Measurements from ENCODE around the gene ANO3.
"Not testable (repeated sequence)": the region's sequence is repeated elsewhere in the genome, so short reads cannot be mapped to it uniquely, and the experiment has no call there.

ANO3 gene

DNA sequence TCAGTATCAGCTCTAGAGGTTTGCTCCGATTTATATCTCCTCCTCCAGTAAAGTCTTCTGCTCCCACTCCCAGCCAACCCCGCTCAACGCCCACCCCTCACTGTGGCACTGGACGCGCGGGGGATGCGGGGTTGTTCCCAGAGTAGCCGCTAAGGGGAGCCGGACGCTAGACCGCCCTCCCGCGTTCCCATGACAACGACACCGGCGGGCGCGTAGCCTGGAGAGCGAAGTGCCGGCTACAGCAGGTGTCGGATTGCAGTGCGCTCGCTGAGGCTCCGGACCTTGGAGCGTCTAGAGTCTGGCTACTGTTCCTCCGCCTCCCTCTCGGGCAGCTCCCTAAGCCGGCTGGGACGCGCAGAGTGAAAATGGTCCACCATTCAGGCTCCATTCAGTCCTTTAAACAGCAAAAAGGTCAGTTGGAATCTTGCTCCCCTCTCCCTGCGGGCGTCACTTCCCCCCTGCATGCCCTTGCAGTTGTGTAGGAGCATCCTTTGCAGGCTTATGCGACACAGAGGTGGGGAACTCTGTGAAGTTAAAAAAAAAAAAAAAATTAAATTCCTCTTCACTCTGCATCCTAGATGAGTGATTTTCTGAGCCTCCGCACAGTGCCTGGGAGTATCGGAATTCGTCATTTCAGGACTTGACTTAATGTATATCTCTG is at the start of gene ANO3:
ANO3 (plus strand) TSS at position 220 of the 661 bp plus-strand sequence; CDS start at position 366, 146 bp downstream.
- no peak for DNase-seq

GRCh38 chr11:26283852-26284408 is 48.0 kb upstream of the ANO3 start:
- DNase-seq = no peak

DNA sequence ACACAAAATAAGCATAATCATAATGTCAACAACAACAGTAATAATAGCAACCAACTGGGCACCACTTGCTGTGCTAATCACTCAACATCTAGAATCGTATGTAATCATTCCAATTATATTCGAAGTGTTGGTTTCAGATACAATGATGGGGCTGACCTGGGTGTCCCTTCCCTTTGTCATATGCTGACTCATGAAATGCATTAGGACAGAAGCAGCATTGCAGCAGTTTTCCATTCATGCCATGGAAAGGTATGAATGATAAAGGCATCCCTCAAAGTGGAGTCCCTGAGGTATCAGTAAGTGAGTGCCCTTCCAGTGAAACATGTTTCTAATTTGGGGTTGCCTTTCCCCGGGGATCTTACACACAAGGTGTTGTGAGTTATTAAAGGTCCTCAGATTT is 46.3 kb upstream of the ANO3 start:
- DNase-seq = no peak

DNA sequence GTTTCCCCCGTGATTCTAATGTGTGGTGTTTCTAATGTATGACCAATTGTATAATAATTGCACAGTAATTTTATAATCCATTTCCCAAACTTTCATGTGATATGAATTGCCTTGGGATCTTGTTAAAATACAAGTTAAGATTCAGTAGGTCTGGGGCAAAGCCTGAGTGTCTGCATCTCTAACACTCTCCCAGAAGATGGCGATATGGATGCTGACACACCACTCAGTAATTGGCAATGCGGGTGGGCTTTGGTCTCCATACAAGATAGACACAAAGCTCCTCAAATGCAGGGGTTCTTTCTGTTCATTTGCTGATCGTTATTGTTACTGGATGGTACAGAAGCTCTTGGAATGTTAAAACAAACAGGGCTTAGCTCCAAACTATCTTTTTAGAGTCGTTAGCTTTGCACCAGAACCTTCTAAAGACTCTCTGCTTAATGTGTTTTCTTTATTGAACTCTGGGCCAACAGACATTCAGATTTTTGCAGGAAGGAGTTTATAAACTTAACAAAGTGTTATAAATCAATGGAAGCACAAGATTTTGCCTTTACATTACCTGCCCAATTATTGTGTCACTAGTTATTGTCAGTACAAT is 45.4 kb upstream of the ANO3 start:
- no peak for DNase-seq

- DNase-seq = no peak
These were observed 44.8 kb upstream of the ANO3 start for GRCh38 chr11:26287067-26287518.

DNA sequence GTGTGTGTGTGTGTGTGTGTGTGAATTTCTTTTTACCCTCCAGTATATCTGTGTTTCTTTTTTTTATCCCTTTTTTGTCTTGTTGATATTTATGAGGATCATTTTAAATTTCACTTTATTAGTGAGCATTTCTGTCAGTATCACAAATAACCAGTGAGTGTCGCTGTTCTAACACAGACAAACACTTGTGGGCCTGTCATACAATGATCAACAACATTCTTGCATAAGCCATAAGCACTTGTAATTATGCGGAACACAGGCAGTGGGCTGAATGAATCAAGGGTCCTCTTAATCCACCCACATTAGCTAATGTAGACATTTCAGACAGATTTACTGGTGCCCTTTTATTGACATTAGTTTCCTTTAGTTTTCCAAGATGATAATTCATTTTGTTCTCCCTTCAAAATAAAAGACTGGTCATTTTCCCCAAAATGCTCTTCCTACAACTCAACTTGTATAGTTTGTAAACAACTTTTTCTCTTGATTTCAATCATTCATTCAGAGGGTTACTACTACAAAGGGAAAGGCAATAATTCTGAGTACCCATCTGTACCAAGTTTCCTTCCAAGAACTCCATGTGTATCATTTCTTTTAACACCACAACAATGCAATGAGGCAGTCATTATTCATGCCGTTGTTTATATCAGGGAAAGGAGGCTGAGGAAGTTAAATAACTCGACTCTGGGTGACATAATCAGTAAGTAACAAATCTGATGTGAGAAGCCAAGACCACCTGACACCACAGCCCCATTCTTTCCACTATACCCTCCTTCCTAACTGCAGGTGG is 34.5 kb upstream of the ANO3 start:
- DNase-seq = no peak

GRCh38 chr11:26316372-26316771 is 15.6 kb upstream of the ANO3 start:
- DNase-seq = not testable (repeated sequence)

DNA sequence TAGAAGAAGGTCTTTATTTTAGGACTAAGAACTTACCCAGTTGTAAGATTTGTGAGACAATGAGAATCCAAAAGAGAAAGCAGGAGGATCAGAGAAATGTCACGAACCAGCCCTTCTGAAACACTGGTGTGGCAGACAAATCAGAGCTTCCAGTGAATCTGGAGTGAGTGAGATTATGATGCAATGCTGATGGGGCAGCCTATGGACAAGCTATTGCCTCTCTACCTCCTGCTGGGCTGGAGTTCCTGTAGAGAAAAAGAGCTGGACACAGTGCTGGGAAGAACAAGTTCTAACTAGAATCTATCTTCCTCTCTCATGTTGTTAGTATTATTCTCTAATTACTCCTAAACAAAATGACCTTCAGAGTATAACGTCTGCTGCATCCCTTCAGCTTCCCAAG is 12.0 kb upstream of the ANO3 start:
- DNase-seq = no peak

- DNase-seq = no peak
These were observed 10.4 kb upstream of the ANO3 start for GRCh38 chr11:26321516-26321915.

GRCh38 chr11:26322335-26323067 is 9.4 kb upstream of the ANO3 start:
- no peak for DNase-seq

GRCh38 chr11:26323837-26324236 is 8.1 kb upstream of the ANO3 start:
- no peak for DNase-seq

- DNase-seq = no peak
These were observed 7.7 kb upstream of the ANO3 start for GRCh38 chr11:26324270-26324669.

- DNase-seq = no peak
These were observed 5.0 kb upstream of the ANO3 start for GRCh38 chr11:26326793-26327400.

DNA sequence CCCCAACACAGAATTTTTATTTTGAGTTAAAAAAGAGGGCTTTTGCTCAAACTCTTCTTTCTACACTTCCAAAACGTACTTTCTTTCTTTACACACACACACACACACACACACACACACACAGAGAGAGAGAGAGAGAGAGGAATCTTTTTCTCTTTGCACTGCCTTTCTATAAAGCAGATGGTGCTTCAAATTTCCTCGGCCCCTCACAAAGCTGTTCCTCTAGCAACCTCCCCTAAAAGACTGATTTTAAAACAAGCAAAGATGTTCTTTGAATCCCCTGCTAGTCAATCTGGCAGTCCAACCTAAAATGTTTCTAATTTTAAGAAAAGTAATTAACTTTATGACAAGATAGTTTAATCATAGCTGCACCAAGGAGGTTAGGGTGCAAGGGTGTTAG is 2.7 kb upstream of the ANO3 start:
- no peak for DNase-seq

DNA sequence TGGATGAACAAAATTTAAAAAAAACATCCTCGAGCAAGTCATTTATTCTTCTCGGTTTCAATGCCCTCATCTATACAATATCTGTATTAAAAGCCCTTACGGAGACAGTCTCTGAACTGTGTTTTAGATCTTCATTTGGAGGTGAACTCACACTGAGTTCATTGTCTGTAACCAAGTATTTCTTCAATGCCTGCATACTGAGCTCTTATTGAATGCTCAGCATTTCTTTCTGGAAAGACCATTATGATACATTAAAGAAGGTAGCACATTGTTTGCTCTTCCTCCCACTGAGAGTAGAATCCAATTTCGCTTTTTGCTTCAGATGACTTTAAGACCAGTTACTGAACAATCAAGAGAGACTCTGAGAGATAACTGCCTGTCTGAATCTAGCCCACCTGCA is 1.7 kb upstream of the ANO3 start:
- no peak for DNase-seq

DNA sequence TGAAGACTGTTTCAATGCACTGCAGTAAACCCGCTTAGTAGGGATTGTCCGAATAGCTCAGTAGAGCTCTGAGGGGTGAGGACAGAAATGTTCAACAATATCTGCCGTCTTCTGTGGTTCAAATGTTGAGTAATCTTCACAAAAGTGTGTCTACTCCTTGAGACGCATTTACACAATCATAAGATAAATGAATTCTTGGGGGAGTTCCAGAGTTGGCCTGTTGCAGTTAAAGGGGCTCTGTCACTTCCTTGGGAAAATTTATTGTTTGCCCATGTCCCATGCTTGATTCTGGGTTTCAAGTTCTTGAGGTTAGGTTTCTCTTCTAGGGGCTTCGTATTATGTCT is 614 bp downstream of the ANO3 start:
- no peak for DNase-seq

GRCh38 chr11:26333906-26334305 is 2.0 kb downstream of the ANO3 start:
- no peak for DNase-seq

DNA sequence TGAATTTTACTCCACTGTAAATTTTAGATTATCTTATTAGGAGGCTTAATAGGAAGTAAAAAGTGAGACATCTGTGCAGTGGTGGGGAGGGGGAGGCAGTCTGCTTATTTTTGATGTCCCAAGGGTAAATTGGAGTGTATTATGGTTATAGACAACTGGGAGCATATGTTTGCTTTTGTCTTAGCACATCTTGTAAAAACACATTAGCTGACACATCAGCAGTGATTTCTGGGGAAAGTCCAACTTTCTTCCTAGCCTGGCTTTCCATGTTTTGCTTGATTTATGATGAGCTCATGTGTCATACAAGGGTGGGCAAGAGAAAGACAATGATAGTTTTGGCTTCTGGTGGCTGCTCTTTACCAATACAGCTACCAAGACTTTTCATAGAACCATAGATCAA is 4.0 kb downstream of the ANO3 start:
- no peak for DNase-seq

DNA sequence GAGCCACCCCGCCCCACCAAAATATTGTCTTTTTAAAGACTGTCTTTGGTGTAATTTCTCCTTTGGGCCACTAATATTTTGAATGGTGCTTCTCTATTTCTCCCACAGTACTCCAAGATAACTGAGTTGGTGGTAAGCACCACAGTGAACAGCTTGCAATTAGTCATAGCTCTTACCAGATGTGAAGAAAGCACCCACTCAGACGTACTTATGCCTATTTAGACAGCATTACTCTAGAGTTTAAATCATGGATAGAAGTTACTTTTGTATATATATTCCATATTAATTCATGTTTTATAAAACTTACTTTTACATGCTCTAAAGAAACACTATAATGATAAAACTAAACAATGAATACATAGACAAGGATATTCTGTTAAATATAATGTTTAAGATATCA is 12.7 kb downstream of the ANO3 start:
- no peak for DNase-seq

DNA sequence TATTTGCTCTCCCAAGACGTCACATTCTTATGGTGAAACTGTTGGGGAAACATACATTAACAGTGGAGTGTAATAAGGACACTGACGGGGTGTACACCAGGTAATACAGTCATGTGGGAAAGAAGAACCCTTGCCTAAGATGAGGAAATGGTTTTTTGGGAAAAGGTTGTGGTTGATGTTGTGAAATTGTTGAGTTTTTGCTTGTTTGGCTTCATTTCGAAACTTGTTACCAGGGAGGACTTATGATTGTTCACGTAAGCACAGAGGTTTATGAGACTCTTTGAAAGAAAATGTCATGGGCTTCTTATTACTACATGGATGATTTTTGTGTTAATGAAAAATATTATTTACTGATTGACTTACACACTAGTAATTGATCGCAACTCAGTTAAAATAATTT is 16.8 kb downstream of the ANO3 start:
- no peak for DNase-seq

DNA sequence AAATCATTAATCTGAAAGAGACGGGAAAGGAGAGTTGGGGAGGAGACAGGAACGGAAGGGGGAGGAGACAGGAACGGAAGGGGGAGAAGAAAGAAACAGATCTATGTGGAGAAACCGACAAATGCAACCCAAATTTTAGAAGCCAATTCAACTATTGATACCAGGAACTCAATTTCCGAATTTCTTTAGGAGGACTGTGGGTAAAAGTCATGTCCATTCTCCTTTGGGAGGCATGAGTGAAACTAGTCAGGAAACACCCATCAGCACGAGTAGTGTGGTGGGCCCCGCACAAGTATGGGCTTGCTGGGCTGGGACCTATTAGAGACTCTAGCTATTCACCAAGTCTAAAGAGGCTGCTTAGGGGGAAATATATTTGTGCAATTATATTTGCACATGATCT is 18.1 kb downstream of the ANO3 start:
- no peak for DNase-seq

GRCh38 chr11:26353010-26353409 is 21.1 kb downstream of the ANO3 start:
- DNase-seq = no peak

DNA sequence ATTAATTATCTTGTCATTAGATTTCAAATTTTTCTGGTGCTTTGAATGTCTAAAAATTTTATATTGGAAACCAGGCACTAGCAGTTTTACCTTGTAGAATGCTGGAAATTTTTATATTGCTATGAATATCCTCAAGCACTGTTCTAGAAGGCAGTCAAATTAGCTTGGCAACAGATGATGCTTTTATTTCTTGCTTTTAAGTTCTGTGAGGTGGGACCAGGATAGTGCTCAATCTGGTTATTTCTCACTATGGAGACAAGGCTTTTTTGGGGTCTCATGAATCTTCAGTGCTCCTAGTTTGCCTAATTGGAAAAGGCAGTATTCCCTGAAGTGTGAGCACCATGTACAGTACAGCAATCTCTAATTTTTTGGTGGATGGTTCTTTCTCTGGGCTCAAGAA is 27.1 kb downstream of the ANO3 start:
- no peak for DNase-seq
